ENCODE results near the gene C13orf46. TPM values are rescaled to one million over a fixed set of nuclear protein-coding genes. Genes with fewer than 3 reads are reported as not detected.
A peak's percentile ranks its signal among the peaks of the same experiment; 100 is the strongest.

Gene C13orf46
- total and polyA plus RNA-seq, 8 donors, result 0.58 to 32.6 (median 8.7) TPM; not detected in 1

DNA sequence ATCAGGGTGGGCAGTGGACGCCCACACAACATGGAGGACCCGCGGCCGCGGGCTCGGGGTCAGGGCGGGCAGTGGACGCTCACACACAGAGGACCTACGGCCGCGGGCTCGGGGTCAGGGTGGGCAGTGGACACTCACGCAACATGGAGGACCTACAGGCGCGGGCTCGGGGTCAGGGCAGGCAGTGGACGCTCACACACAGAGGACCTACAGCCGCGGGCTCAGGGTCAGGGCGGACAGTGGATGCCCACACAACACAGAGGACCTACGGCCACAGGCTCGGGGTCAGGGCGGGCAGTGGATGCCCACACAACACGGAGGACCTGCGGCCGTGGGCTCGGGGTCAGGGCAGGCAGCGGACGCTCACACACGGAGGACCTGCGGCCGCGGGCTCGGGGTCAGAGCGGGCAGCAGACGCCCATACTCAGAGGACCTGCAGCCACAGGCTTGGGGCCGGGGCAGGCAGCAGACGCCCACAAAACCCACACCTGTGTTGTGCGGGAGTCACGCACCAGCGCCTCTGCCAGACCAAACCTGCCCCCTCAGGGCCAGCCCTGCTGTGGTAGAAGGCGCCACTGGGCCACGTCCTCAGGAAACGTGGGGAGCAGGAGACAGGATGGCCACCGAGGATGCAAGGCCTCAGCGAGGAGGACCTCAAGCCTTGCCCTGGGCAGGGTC, 27.6 kb upstream of the C13orf46 start:
- Histone ChIP-seq H3K27ac (no peak overlapping the region), H3K4me1 (peaks cover 0 to 9% (median 4%) of the 10 kb centered on the region in 4 donors), H3K9me3 (no peaks in the 10 kb centered on the region), H3K27me3 (no peaks in the 10 kb centered on the region), H3K36me3 (peaks cover 0 to 52% (median 26%) of the 10 kb centered on the region in 4 donors), H3K4me3 (no peak overlapping the region)
- intact Hi-C loops (cut with DNase I; ENCODE audit: low total_unique reads), result no loop called here
- 89 to 95% (median 93%) methylated on average over 46 of the region's 46 CpGs for WGBS, 5 donors
- no peak for DNase-seq
- TF ChIP-seq POLR2A (IDR thresholded peaks at IDR 0.05) (no peak), EP300 (IDR thresholded peaks at IDR 0.05) (no peak), POLR2AphosphoS5 (IDR thresholded peaks at IDR 0.05) (no peak)
- TF ChIP-seq, protein P1, sequence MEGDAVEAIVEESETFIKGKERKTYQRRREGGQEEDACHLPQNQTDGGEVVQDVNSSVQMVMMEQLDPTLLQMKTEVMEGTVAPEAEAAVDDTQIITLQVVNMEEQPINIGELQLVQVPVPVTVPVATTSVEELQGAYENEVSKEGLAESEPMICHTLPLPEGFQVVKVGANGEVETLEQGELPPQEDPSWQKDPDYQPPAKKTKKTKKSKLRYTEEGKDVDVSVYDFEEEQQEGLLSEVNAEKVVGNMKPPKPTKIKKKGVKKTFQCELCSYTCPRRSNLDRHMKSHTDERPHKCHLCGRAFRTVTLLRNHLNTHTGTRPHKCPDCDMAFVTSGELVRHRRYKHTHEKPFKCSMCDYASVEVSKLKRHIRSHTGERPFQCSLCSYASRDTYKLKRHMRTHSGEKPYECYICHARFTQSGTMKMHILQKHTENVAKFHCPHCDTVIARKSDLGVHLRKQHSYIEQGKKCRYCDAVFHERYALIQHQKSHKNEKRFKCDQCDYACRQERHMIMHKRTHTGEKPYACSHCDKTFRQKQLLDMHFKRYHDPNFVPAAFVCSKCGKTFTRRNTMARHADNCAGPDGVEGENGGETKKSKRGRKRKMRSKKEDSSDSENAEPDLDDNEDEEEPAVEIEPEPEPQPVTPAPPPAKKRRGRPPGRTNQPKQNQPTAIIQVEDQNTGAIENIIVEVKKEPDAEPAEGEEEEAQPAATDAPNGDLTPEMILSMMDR (IDR thresholded peaks at IDR 0.05), result no peak

DNA sequence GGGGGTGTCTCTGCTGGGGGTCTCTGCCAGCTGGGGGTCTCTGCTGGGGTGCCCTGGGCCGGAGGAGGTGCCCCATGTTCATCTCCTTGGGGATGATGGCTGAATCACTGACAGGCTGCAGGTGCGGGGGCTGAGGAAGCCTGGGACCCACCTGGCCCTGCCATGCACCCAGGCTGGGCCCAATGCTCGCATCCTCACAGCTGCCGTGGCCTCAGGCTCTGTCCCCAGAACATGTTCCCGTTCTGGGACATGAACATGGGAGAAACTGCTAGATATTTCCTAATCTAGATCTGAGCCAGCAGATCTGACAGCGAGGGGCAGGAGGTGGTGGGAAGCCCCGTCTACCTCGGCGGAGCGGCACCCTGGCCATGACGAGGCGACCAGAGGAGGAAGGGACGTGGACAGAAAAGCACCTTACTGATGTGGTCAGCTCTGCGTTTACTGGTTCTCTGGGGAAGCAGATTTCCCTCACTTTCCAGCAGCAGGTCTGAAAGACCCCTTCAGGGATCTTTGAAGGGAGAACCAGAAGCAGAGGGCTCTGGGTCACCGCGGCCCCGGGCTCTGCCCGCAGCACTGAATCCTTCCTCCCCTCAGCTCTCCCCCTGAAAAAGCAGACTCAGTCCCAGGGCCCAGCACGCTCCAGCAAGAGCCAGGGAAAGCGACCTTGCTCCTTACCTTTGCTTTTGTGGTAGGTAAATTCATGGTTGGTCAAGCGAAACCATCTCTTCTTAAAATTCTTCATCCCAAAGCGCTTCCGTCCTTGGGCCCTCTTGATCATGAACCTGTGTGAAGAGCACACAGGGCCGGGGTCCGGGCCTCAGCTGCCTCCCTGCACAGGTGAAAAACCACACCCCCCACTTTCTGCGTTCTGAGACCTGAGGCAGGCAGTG, 26.5 kb upstream of the C13orf46 start:
- intact Hi-C loops (cut with DNase I; ENCODE audit: low total_unique reads), result no loop called here
- no peak for TF ChIP-seq EP300 (IDR thresholded peaks at IDR 0.05)
- TF ChIP-seq POLR2AphosphoS5 (IDR thresholded peaks at IDR 0.05), result no peak
- Histone ChIP-seq H3K36me3 (peaks cover 0 to 59% (median 33%) of the 10 kb centered on the region in 4 donors), H3K4me3 (no peak overlapping the region), H3K27me3 (no peaks in the 10 kb centered on the region), H3K4me1 (peaks cover 0 to 9% (median 4%) of the 10 kb centered on the region in 4 donors), H3K9me3 (no peaks in the 10 kb centered on the region), H3K27ac (no peak overlapping the region)
- DNase-seq, result no peak
- 91 to 94% (median 93%) methylated on average over 24 to 26 of the region's 26 CpGs for WGBS, 5 donors

DNA sequence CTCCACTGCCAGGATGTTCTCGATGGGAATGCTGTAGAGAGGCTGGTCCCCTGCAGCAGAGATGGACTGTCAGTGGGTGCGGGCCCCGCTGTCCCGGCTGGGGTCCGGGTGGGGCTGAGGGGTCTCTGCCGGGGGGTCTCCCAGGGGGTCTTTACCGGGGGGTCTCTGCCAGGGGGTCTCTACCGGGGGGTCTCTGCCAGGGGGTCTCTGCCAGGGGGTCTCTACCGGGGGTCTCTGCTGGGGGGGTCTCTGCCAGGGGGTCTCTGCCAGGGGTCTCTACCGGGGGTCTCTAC, 25.7 kb upstream of the C13orf46 start:
- peaks cover 0 to 9% (median 2%) of the 10 kb centered on the region in 4 donors for H3K4me1 ChIP-seq
- DNase-seq, result no peak
- peak overlapping the region in 3 of 5 donors; percentile 1 to 12 (median 11) for H3K27ac ChIP-seq
- no peaks in the 10 kb centered on the region for H3K9me3 ChIP-seq
- TF ChIP-seq POLR2A (IDR thresholded peaks at IDR 0.05) (no peak), POLR2AphosphoS5 (IDR thresholded peaks at IDR 0.05) (no peak), EP300 (IDR thresholded peaks at IDR 0.05) (no peak)
- TF ChIP-seq, protein P1 (IDR thresholded peaks at IDR 0.05), result no peak
- intact Hi-C loops (cut with DNase I; ENCODE audit: low total_unique reads), result no loop called here
- H3K4me3 ChIP-seq, result no peak overlapping the region
- WGBS, 5 donors, result 38 to 90% (median 86%) methylated on average over 1 to 10 of the region's 10 CpGs
- H3K36me3 ChIP-seq, result peaks cover 0 to 61% (median 41%) of the 10 kb centered on the region in 4 donors
- no peaks in the 10 kb centered on the region for H3K27me3 ChIP-seq

DNA sequence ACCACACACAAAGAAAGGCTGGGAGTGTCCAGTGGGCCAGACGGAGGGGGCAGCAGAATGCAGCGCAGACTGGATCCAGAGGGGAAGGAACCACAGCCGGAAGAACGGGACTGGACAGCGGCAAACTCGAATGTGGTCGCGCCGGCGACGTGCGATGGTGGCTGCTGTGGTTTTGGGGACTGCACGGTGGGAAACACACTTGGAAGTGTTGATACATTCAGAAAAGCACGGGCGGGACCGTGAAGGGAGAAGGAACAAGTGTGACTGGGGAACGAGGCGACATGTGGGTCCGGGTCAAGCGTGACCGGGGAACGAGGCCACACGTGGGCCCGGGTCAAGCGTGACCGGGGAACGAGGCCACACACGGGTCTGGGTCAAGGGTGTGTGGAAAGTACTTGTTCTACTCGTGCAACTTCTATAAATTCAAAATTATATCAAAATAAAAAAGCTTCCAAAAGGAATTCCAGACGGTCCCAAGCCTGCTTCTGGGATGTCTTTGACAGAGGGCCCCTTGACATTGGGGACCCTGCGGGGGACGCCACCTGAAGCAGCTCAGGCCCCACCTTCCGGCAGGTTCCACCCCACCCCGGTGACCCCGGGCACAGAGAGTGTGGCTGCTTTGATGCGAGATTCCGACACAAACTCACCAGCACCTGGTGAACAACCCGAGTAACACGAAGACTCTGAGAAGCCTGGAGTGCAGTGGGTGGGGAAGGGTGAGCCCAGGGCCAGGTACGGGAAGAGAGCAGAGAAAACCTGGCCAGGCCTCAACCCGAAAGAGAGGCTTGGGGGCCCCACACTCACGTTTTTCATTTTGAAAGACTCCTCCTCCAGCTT, 25.1 kb upstream of the C13orf46 start:
- DNase-seq, result no peak
- no peak overlapping the region for H3K4me3 ChIP-seq
- H3K9me3 ChIP-seq, result no peaks in the 10 kb centered on the region
- 78 to 86% (median 79%) methylated on average over 38 to 42 of the region's 42 CpGs for WGBS, 5 donors
- H3K4me1 ChIP-seq, result peaks cover 0 to 9% (median 2%) of the 10 kb centered on the region in 4 donors
- TF ChIP-seq POLR2AphosphoS5 (IDR thresholded peaks at IDR 0.05), result no peak
- TF ChIP-seq EP300 (IDR thresholded peaks at IDR 0.05), result no peak
- no peak for TF ChIP-seq POLR2A (IDR thresholded peaks at IDR 0.05)
- TF ChIP-seq, protein P1 (IDR thresholded peaks at IDR 0.05), result no peak
- peaks cover 0 to 64% (median 44%) of the 10 kb centered on the region in 4 donors for H3K36me3 ChIP-seq
- intact Hi-C loops (cut with DNase I; ENCODE audit: low total_unique reads), result no loop called here
- H3K27ac ChIP-seq, result peak overlapping the region; percentile 1 to 61 (median 21)
- no peaks in the 10 kb centered on the region for H3K27me3 ChIP-seq
